HG03045 (cell line): Measurements from ENCODE around the gene CXCL6.

Experiments used
- ATAC-seq: cut with Tn5 transposase; IDR thresholded peaks from one replicate; pipeline ENCODE4 v1.9.1; 2021; ENCODE audit warnings: mild to moderate bottlenecking, moderate library complexity; ENCODE audit not compliant: unreplicated experiment

Gene CXCL6

GRCh38 chr4:73865431-73866096, 29.1 kb downstream of the CXCL6 start:
- no peak for ATAC-seq

- no peak for ATAC-seq
These were observed 29.8 kb downstream of the CXCL6 start for GRCh38 chr4:73866246-73866645.

GRCh38 chr4:73867783-73868182, 31.3 kb downstream of the CXCL6 start:
- no peak for ATAC-seq

GRCh38 chr4:73868206-73869129, 32.0 kb downstream of the CXCL6 start:
- no peak for ATAC-seq

- ATAC-seq, result no peak
These were observed 32.9 kb downstream of the CXCL6 start, which contains the start of gene CXCL1 for GRCh38 chr4:73869130-73870055. Gene CXCL1, plus strand, starts transcription at chr4:73869393. Its CDS starts 78 bp downstream, at chr4:73869471.

- no peak for ATAC-seq
These were observed 33.8 kb downstream of the CXCL6 start for GRCh38 chr4:73870260-73870659.

- ATAC-seq, result no peak
These were observed 34.3 kb downstream of the CXCL6 start for GRCh38 chr4:73870768-73871167.

GRCh38 chr4:73871511-73872310, 35.2 kb downstream of the CXCL6 start:
- no peak for ATAC-seq

GRCh38 chr4:73872316-73873108, 36.0 kb downstream of the CXCL6 start:
- ATAC-seq, result no peak

GRCh38 chr4:73874386-73874785, 37.9 kb downstream of the CXCL6 start:
- ATAC-seq, result no peak

GRCh38 chr4:73875401-73875800, 38.9 kb downstream of the CXCL6 start:
- no peak for ATAC-seq

- ATAC-seq, result no peak
These were observed 46.8 kb downstream of the CXCL6 start for GRCh38 chr4:73883306-73883705.

GRCh38 chr4:73885574-73886267, 49.2 kb downstream of the CXCL6 start:
- no peak for ATAC-seq
